NCI-H345 treated with DMSO at 0.1 percent for 48 hours (cell line): ENCODE results near the gene GNAI3.

Source experiments
- DNase-seq: peaks from one replicate; lab custom pipeline; 2025; ENCODE audit not compliant: unreplicated experiment; lab: John Stamatoyannopoulos, UW

Gene GNAI3

DNA sequence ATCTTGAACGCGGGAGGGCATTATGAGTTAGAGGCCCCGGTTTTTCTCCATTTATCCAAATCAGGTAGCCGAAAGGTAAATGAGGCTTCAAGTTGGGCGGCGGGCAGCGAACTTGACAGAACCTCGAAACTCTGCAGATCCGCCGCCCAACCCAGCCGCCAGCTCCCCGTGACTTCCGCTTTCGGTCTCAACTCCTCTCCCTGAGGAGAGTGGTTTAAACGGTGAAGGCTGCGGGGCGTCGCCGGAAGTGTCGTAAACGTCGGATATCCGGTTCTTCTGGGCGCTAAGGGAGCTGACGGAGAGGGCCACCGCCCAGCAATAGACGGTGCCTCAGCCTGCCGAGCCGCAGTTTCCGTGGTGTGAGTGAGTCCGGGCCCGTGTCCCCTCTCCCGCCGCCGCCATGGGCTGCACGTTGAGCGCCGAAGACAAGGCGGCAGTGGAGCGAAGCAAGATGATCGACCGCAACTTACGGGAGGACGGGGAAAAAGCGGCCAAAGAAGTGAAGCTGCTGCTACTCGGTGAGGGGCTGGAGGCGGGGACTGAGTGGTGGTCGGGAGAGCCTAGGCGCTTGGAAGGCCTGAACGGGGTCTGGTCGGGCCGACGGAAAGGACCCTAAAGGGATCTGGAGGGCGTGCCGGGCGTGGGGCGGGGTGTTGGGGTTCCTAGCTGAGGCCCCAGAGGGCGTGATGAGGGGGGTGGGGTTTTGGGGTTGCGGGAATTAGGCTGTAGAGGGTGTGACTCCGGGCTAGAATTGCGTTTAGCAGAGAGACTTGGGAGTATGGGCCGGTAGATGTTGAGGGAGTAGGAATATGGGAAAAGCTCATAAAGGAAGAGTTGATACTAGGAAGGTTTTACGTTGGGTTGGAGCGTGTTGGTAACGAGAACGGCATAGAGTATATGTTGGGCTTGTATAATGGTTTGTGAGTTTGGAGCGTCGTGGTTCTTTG, at the start of gene GNAI3:
Gene GNAI3, plus strand, starts transcription at position 295 of the 947 bp plus-strand sequence. Its CDS starts 106 bp downstream, at position 401.
- peak; percentile 86 for DNase-seq

DNA sequence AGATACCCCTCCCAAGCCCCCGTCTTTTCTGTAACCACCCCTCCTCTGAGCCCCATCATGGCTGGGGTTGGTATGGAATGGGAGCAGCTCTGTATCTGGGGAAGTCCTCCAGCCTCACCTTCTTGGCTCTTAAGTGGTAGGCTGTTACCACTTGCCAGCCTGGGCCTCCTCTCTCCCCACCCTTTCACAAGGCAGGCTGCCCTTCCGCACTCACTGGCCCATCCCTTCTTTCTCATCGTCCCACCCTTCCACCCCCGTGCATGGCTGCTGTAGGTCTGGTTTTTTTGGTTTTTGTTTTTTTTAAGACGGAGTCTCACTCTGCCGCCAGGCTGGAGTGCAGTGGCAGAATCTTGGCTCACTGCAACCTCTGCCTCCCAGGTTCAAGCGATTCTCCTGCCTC, 49.3 kb upstream of the GNAI3 start:
- no peak for DNase-seq

DNA sequence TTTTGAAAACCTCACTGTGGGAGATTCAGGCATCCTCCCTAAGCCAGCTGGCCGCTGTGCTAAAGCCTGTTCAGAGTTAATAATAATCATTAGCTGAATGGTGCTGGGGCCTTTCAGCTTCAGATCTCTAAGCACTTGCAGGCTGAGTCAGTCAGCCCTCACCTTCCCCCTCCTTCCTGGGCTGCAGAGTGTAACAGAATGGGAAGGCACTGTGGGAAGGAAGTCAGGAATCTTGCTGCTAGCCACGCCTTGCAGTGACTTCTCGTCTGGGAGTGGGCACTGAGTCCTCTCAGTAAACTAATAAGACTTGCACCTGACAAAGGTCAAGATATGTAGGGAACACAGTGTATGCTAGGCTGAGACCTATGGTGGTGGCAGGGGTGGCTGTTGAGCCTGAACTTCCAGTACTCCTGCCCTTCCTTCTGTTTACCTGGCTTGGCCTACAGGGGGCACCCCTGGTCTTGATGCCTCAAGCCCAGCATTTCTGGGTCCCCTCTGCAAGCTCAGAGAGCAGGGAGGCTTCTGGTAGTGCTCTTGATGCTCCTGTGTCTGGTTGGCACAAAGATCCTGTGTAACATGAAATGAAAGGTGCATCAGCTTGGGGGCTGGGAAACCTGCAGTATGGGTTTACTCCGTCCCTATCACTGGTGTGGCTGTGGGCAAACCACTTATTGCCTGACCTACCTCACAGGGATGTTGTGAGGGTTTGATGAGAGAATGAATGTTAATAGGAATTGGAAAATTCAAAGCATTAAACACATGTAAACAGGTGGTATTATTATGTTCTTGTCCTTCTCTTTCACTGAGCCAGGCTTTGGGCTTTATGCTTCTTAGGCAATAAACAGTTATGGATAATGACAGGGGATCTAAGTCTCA, 48.5 kb upstream of the GNAI3 start:
- no peak for DNase-seq

DNA sequence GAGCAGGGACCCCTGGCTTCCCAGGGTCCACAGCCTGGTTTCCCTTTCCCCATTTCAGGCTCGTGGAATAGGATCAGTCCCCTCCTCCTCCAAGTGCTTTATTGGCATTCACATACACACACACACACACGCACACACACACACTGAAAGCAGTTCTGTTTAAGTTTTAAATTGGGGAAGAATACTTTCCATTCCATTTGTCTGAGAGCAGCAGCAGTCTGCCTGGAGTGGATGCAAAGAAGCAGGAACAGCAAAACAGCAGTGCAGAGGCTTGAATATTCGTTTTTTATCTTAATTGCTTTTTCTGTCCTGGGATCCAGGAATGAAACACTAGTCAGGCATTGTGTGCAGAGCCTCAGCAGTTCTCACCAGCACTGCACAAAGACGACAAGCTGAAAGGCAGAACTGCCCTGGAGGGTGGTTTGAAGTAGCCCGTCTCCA, 47.5 kb upstream of the GNAI3 start:
- no peak for DNase-seq

DNA sequence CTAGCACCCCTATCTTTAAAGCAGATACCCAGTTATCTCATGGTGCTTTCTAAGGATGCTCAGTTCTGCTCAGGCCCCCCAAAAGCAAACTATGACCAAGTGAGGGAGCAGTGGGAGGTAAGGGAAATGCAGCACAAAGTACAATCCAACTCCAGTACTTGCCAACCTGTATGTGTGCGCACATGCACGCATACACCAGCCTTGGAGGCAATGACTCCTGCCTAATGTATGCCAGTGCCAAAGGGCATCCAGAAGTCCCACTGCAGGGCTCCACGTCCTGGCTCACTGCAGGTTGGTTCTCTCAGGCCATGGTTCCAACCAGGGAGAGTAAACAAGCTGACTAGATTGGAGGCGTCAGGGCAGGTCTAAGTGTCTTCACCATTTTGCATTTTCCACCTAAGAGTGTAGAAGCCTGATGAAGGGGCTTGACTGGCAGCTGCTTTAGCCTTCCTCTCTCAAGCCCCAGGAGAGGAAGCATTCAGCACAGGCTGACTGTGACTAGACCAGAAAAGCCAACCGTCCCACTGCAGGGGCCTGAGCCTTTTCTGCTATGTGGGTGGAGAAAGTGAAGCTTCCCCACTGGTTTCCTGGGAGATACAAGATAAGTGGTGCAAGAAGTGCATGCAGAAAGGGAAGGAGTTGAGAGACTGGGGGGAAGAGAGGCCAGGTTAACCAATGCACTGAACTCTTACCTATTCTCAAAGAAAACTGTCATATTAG, 46.6 kb upstream of the GNAI3 start:
- no peak for DNase-seq

- no peak for DNase-seq
Measured at GRCh38 chr1:109502364-109502851, 46.0 kb upstream of the GNAI3 start.

GRCh38 chr1:109503935-109504334, 44.5 kb upstream of the GNAI3 start:
- DNase-seq = no peak

DNA sequence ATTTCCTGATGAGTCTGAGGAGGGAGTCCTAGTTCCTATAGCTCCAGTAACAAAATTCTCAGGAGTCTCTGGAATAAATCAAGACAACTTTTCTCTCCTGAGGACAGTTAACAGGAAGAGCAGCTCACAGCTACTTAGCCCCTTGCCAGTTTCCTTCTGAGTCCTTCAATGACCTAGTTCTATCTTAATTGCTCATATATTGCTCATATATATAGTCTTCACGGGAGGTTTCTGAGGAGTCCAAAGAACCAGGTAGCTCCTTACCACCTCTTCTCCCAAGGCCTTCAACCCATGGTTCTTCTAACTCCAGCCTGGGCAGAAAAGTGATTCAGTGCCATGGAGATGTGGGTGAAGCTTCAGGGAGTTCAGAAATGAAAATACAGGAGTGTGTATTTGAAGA, 43.4 kb upstream of the GNAI3 start:
- DNase-seq = no peak

DNA sequence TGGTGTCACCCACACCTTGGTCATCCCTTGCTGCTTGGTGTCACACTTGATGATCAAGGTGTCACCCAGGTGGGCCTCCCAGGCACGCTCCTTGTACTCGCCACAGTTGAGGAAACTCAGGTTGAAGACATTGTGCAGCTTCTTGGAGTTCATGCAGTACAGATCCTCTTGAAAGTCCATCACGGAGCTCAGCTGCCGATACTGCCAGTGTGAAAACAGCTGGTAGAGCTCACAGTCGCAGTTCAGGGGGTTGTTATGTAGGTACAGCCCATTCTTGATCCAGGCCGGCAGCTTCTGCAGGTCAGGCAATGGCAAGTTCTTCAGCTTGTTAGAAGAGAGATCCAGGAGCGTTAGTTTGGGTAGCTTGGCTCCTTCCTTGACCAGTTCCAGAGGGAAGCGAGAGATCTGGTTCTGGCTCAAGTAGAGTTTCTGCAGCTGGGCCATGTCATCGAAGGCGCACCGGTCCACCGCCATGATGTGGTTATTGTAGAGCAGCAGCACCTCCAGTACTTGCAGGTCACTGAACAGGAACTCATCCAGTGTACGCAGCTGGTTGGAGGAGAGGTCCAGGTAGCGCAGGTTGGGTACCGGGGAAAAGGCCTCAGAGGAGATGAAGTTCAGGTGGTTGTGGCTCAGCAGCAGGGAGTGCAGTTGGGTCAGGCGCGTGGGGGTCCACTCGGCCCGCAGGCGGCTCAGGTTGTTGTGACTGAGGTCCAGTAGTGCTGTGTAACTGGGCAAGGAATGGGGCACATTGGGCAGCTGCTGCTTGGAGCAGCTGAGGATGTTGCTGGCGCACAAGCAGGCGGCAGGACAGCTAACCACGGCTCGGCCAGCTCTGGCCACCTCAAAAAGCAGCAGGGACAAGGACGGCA, 40.2 kb upstream of the GNAI3 start:
- no peak for DNase-seq

DNA sequence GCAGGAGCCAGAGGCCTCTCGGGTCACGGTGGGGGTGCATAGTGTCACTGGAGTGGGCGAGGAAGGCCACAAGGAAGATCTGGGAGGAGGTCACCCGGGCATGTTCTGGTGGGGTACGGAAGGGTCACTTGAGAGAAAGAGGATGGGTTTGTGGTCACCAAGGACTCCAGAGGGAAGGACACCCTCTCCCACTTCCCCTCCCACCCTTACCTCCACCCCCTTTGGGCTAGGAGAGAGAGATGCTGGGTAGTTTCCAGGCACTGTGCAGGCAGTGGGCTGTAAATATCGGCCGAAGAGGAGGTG, 39.6 kb upstream of the GNAI3 start:
- DNase-seq = no peak

GRCh38 chr1:109509176-109510134, 39.0 kb upstream of the GNAI3 start, which contains the start of gene AMIGO1:
AMIGO1 (minus strand) TSS chr1:109509727; CDS start chr1:109508912, 815 bp downstream.
- DNase-seq = peak; percentile 24

DNA sequence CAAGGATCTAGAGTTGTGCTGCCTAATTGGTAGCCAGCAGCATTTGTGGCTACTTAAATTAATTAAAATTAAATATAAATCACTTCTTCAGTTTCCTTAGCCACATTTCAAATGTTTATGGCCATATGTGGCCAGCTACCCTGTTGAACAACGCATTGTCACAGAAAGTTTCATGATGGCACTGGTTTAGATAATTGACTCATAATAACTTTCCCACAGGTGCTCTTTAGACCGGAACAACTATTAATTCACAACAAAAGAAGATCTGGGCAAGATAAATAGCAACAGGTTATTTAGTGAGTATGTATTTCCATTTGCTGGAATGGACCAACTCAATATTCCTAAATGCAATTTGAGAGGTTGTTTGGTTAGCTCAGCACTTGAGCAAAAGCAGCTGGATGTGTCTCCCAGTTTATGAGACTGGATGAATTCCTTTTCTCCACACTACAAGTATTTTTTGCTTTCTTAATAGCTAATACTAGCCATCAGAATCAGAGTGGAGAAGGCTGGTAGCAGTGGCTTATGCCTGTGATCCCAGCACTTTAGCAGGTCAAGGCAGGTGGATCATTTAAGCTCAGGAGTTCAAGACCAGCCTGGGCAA, 35.2 kb upstream of the GNAI3 start:
- no peak for DNase-seq

GRCh38 chr1:109514846-109515245, 33.6 kb upstream of the GNAI3 start:
- DNase-seq = no peak

DNA sequence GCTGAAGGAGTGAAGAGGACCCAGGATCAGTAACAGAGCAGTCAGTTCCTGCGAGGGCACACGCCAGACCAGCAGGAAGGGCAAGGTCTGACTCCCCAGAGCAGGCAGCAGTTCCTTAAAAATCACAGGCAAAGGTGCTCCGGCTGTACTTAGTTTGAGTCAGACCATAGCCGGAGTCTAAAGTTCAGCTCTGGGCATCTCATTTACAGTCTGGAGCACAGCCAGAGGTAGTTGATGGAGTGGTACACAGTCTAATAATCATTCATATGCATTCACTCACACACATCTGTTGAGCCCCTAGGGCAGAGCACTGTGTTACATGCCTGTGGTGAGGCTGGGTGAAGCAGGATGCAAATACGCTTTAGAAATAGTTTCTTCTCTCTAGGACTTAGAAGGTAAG, 31.5 kb upstream of the GNAI3 start:
- no peak for DNase-seq

DNA sequence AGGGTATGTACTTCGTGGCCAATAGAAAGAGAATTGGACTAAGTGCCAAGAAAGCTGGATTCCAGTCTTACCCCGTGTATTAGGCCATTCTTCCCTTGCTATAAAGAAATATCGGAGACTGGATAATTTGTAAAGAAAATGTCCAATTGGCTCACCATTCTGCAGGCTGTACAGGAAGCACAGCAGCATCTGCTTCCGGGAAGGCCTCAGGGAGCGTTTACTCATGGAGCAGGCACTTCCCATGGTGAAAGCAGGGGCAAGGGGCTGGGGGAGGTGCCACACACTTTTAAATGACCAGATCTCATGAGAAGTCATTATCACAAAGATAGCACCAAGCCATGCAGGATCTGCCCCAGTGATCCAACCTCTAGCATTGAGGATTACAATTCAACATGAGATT, 31.1 kb upstream of the GNAI3 start:
- DNase-seq = no peak

DNA sequence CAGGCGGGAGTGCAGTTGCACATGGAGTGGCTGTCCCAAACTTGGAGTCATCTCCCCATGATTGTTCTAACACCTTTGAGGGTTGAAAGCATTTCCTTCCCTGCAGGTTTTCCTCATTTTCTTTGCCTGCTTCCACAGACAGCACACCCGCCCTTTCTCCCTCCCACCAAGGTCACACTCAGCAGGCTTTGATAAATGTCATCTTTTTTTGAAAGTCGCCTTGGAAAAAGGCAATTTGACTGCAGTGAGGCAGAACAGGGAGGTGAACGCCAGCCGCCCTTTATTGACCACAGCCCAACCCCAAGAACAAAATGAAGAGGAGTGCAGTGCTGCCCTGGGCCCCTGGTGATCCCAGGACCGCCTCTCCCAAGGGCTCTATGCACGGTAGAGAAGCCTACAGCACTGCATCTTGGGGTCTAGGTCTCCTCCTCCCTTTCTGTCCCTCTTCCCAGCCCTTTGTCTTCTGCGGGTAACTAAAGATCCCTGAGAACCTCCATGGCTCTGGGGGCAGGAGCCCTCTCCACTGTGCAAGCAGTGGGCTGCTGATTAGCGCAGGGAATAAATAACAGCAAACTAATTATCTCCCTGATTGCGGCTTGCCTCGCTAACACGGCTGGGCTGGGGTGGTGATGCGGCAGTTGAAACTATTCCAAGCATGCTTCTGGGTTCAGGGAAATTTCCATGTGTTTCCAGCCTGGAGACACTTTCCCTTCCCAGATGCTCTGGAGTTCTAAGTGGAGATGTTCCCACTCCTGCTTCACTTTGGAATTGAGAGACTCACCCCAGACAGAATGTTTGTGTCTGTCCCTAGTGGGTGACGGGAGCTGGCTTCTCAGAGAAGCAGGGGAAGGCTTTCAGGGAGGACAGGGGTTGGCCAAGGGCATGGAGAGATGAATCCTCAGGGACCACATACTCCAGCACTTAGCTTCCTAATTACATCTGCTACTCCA, 27.1 kb upstream of the GNAI3 start:
- no peak for DNase-seq

- DNase-seq = no peak
Measured at GRCh38 chr1:109522026-109522425, 26.4 kb upstream of the GNAI3 start.
